Prostate gland (tissue), 2 donors: ENCODE measurements around the gene ATP7B.

Experiments
- CTCF ChIP-seq, 4 experiments: fragments of 200-600 bp in 2 of 4; fragments of 450-650 bp in 2 of 4; sonication (generic) in 2 of 4; IDR thresholded peaks; 1 replicate in 3 of 4; 2 replicates in 1 of 4; pipeline ENCODE4 v1.5.1; 2016 to 2019; ENCODE audit warnings: antibody characterized with exemption in 4 of 4, mild to moderate bottlenecking in 2 of 4, moderate library complexity in 2 of 4
- POLR2A ChIP-seq: fragments of 450-650 bp; IDR thresholded peaks from one replicate; pipeline ENCODE4 v1.6.1; 2016; ENCODE audit warnings: antibody characterized with exemption, mild to moderate bottlenecking
- POLR2AphosphoS5 ChIP-seq: sonication (generic); formaldehyde crosslinking; IDR thresholded peaks from one replicate; pipeline ENCODE4 v1.6.1; 2017; ENCODE audit warnings: antibody characterized with exemption

GRCh38 chr13:52024481-52024880 is 13.2 kb upstream of the ATP7B start, which contains the start of gene UTP14C:
- TF ChIP-seq CTCF (IDR thresholded peaks at IDR 0.05) = no peak
- no peak for TF ChIP-seq POLR2A
- no peak for TF ChIP-seq POLR2AphosphoS5
